GM18526 (cell line): ENCODE measurements around the gene C17orf78.

ENCODE experiments used
- POLR2A ChIP-seq: IDR thresholded peaks from 3 replicates; pipeline ENCODE4 v1.6.1; 2011; ENCODE audit not compliant: insufficient read length; ENCODE audit errors: extremely low read depth

C17orf78 gene

DNA sequence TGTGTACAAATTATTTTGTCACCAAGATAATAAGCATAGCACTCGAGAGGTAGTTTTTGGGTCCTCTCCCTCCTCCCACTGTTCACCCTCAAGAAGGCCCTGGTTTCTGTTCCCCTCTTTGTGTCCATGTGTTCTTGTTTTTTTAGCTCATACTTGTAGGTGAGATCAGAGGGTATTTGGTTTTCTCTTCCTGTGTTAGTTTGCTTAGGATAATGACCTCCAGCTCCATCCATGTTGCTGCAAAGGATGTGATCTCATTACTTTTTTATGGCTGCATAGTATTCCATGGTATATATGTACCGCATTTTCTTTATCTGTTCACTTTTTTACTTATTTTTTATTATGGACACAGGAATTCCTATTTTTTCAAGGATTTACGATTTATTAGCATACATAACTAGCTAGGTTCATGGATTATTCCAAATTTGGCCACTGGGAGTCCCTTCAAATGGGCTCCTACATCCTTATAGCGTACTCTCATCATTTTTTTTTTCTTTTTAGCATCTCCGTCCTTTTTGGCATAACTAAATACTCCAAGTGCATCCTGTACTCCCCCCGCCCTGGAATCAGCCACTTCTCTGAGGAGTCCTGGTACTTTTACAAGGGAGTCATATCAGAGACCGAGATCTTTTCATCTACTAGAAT lies 38.2 kb downstream of the C17orf78 start:
- no peak for TF ChIP-seq POLR2A

DNA sequence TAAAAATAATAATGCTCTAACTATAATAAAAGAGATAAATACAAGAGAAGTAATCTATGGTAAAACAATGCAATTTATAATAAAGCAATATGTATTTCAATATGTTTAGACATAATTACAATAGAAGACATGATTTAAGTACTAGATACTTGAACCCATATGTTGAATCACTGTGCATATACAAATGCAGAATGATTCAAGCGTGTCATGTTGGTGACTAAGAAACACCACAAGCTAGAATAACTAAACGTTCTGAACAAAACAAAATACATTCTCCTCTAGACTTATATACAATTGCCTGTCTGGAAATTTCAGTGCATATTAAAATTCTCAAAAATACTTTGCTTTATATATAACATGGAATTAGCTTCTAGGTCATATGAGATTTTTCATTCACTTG lies 42.1 kb downstream of the C17orf78 start:
- TF ChIP-seq POLR2A = no peak

DNA sequence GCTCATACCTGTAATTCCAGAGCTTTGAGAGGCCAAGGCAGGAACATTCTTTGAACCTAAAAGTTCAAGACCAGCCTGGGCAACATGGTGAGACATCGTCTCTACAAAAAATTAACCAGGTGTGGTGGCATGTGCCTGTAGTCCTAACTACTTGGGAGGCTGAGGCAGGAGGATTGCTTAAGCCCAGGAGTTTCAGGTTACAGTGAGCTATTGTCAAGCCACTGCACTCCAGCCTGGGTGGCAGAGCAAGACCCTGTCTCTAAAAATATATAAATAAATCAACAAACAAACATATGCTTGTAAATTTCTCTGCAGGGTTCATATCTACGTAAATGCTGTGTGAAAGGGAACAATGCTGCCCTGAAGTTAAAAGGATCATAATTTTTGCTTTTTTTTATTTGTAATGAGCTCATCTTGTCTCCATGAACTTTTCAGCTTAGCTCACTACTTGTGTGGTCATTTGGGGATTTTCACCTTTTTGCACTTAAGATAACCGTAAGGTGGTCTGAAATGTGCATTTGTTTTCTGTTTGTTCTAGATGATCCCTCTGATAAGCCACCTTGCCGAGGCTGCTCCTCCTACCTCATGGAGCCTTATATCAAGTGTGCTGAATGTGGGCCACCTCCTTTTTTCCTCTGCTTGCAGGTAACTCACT lies 47.3 kb downstream of the C17orf78 start:
- TF ChIP-seq POLR2A = no peak

DNA sequence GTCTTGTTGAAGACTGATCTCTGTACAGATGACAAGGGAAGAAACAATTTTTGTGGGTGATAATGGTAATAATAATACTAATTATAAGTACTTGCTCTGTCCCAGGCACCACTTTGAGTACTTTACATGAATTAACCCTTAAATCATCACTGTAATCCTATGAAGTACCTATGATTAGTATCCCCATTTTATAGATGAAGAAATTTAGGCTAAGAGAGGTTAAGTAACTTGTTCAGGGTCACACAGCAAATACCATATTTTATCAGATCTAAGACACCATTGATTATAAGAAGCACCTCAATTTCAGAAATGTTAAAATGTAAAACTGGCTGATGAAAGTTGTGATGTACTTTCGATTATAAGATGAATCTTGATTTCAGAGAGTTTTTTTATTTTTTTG lies 49.5 kb downstream of the C17orf78 start:
- no peak for TF ChIP-seq POLR2A

DNA sequence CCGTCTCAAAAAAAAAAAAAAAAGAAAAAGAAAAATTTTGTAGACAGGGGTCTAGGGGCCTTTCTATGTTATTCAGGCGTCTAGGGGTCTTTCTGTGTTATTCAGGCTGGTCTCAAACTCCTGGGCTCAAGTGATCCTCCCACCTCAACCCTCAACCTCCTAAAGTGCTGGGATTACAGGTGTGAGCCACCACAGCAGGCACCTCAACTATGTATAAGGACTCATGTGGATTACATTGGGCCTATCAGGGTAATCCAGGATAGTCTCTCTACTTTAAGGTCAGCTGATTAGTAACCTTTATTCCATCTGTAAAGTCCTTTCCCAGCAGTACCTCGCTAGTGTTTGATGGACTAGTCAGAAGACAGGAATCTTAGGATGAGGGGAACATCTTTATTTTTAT lies 53.3 kb downstream of the C17orf78 start:
- TF ChIP-seq POLR2A = no peak

DNA sequence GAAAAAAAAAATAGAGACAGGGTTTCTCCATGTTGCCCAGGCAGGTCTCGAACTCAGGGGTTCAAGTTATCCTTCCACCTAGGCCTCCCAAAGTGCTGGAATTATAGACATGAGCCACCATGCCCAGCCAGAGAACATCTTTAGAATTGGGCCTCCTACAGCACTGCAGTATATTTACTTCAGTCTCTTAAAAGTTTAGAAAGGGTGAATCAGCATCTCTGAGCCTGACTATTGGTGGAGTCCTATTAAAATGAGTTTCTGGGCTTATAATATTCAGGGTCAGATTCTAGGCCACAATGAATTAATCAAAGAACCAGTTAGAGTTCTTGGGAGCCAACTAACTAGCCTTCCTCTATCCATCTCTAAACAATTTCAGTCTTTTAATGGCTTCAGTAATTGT lies 53.7 kb downstream of the C17orf78 start:
- no peak for TF ChIP-seq POLR2A

DNA sequence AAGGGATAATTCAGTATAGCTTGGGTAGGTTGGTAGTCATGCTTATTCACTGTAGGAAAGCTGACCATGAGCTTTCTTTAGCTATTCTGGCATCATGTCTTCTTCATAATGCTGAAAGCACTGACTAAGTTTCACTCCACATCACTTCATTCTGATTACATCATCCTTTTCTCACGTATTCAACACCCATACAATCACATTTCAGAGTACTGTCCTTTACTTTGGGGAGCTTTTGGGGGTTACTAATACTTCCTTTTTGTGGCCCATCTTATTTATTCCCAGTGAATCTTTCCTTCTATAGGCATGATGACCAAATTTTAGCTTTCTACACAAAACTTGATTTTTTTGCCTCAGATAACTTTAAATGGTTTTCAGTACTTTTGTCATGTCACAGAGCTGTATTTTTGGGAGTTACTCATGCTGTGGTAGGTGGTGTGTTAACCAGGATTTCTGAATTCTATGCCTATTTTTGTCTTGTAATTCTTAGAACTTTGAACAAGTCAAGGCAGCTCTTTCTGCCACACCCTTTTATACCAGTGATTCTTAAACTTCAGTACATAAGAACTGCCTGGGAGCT lies 54.4 kb downstream of the C17orf78 start:
- TF ChIP-seq POLR2A = no peak

DNA sequence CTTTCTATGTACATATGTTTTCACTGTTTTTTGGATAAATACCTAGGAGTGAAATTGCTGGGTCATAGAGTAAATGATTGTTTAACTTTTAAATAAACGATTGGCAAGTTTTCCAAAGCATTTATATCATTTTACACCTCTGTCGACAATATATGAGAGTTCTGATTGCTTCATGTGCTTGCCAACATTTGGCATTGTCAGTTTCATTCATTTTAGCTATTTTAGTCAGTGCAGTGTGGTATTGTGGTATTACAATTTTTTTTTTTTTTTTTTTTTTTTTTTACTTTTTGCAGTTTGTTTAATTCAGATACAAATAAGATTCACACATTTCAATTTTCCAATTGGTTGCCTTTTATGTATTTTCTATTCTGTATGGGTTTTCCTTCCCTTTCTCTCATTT lies 56.9 kb downstream of the C17orf78 start:
- TF ChIP-seq POLR2A = no peak

DNA sequence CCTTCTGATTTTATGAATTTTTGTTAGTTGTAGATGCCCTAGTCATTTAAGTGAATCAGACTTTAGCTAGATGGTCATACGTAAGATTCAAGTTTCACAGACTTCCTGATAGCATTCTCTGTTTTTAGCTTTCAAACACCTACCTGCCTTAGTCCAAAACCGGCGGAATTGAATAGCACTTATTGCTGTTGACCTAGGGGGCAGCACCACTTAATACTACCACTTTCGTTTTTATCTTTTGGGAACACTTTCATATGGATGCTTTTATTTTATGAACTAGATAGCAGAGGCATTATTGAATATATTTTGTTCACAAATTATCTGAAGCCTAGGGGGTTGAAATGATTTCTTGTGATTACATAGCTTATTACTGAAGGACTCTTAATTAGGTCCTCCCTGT lies 62.4 kb downstream of the C17orf78 start:
- TF ChIP-seq POLR2A = no peak

DNA sequence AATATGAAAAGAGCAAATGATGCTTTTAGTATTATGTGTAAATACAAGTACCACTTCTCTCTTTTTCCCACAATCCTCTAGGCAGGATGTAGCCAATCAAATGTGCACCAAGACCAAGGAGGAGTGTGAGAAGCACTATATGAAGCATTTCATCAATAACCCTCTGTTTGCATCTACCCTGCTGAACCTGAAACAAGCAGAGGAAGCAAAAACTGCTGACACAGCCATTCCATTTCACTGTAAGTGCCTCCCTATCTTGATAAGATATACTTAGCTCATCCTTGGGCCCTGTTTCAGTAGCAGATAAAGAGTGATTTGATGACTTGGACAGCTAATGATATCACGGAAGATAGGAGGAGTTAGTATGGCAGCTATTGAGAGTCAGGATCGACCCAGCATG lies 64.6 kb downstream of the C17orf78 start:
- no peak for TF ChIP-seq POLR2A
